ENCODE measurements around the gene SLK.

The SLK gene

DNA sequence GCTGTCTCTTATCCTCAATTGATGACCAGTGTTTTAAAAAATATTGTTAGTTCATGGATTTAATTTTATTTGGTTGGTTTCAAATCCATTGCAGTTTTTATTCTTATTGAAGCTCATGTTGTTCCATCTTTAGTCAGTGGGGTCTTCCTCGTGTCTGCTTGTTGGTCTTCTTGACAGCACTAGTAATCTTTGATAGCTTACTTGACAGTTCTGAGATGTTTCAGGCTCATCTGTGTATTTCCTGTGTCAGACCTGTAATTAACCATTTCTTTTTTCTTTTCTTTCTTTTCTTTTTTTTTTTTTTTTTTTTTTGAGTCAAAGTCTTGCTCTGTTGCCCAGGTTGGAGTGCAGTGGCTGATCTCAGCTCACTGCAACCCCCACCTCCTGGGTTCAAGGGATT lies 28.2 kb downstream of the SLK start:
- TF ChIP-seq, protein P1, sequence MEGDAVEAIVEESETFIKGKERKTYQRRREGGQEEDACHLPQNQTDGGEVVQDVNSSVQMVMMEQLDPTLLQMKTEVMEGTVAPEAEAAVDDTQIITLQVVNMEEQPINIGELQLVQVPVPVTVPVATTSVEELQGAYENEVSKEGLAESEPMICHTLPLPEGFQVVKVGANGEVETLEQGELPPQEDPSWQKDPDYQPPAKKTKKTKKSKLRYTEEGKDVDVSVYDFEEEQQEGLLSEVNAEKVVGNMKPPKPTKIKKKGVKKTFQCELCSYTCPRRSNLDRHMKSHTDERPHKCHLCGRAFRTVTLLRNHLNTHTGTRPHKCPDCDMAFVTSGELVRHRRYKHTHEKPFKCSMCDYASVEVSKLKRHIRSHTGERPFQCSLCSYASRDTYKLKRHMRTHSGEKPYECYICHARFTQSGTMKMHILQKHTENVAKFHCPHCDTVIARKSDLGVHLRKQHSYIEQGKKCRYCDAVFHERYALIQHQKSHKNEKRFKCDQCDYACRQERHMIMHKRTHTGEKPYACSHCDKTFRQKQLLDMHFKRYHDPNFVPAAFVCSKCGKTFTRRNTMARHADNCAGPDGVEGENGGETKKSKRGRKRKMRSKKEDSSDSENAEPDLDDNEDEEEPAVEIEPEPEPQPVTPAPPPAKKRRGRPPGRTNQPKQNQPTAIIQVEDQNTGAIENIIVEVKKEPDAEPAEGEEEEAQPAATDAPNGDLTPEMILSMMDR (IDR thresholded peaks at IDR 0.05; ENCODE audit: insufficient read depth, low read depth, low read length, missing control alignments), result no peak

DNA sequence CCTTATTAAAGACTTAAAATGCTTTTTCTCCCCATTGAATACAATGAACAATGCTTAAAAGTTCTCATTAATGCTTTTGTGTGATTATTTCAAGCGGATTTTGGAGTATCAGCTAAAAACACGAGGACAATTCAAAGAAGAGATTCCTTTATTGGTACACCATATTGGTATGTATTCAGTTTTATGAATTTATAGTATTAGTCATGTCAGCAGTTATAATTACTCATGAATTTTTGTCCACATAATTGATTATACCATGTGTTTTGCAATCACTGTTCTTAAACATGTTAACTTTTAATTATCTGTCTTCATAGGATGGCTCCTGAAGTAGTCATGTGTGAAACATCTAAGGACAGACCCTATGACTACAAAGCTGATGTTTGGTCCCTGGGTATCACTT lies 31.9 kb downstream of the SLK start:
- DNase-seq (ENCODE audit: low read depth), result no peak
- TF ChIP-seq, protein P1 (IDR thresholded peaks at IDR 0.05; ENCODE audit: insufficient read depth, low read depth, low read length, missing control alignments), result no peak
- H3K4me3 ChIP-seq (ENCODE audit: low read length), result no peak overlapping the region

More for the DNA sequence above, 28.2 kb downstream of the SLK start:
- no peak for DNase-seq (ENCODE audit: low read depth)
- no peak overlapping the region for H3K4me3 ChIP-seq (ENCODE audit: low read length)

DNA sequence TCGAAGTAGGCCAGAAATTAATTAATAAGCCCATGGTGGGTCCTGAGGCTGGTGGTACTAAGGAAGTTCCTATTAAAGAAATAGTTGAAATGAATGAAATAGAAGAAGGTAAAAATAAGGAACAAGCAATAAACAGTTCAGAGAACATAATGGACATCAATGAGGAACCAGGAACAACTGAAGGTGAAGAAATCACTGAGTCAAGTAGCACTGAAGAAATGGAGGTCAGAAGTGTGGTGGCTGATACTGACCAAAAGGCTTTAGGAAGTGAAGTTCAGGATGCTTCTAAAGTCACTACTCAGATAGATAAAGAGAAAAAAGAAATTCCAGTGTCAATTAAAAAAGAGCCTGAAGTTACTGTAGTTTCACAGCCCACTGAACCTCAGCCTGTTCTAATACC lies 36.0 kb downstream of the SLK start:
- TF ChIP-seq, protein P1 (IDR thresholded peaks at IDR 0.05; ENCODE audit: insufficient read depth, low read depth, low read length, missing control alignments), result no peak
- H3K4me3 ChIP-seq (ENCODE audit: low read length), result no peak overlapping the region
- DNase-seq (ENCODE audit: low read depth), result no peak

GRCh38 chr10:104005172-104005863 lies 38.4 kb downstream of the SLK start:
- no peak for DNase-seq (ENCODE audit: low read depth)
- H3K4me3 ChIP-seq (ENCODE audit: low read length), result no peak overlapping the region
- TF ChIP-seq, protein P1 (IDR thresholded peaks at IDR 0.05; ENCODE audit: insufficient read depth, low read depth, low read length, missing control alignments), result no peak

DNA sequence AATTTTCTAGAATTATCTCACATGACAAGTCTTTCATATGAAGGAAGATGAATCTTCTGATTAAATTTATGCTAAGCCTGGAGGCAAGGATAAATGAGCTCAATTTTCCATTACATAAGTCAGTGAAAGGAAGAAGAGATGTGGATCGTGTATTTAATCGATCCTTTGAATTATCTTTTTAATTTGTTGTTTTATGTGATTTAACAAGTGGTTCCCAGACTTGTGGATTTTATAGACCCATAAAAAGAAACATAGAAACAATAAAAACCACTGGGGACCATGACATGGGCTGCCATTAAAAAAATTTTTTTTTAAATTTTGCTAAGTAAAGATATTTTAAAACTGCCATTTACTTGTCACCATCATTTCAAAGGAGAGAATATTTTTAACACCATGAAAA lies 45.0 kb downstream of the SLK start:
- TF ChIP-seq, protein P1 (IDR thresholded peaks at IDR 0.05; ENCODE audit: insufficient read depth, low read depth, low read length, missing control alignments), result no peak

GRCh38 chr10:104013489-104013888 lies 46.5 kb downstream of the SLK start:
- no peak for DNase-seq (ENCODE audit: low read depth)
- H3K4me3 ChIP-seq (ENCODE audit: low read length), result no peak overlapping the region
- TF ChIP-seq, protein P1 (IDR thresholded peaks at IDR 0.05; ENCODE audit: insufficient read depth, low read depth, low read length, missing control alignments), result no peak

More for the DNA sequence above, 45.0 kb downstream of the SLK start:
- no peak overlapping the region for H3K4me3 ChIP-seq (ENCODE audit: low read length)
- DNase-seq (ENCODE audit: low read depth), result no peak

DNA sequence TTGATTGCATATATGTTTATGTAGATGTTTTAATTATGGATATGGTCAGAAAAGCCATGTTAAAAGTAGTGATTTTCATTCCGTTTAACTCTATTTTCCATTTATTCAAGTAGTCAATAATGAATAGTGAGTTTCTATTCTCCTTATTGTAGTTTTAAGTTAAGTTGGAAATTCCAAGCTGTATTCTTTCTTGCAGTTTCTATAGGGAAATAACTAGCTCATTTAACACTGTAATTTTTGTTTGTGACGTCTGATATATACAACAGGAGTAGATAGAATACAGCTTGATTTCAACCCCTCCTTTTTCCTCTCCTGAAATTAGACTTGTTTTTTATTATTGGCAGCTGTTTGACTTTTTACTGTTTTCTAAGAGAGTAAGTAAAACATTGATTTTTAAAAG lies 47.2 kb downstream of the SLK start:
- no peak for DNase-seq (ENCODE audit: low read depth)
- no peak overlapping the region for H3K4me3 ChIP-seq (ENCODE audit: low read length)
- TF ChIP-seq, protein P1 (IDR thresholded peaks at IDR 0.05; ENCODE audit: insufficient read depth, low read depth, low read length, missing control alignments), result no peak

Measured in epithelial cell of esophagus (primary cell).